ENCODE measurements around the gene TYW1B.
"Not testable (repeated sequence)": the region's sequence is repeated elsewhere in the genome, so short reads cannot be mapped to it uniquely, and the experiment has no call there.

TYW1B gene

GRCh38 chr7:72823765-72824732, 4.0 kb downstream of the TYW1B start:
- TF ChIP-seq, protein P1, sequence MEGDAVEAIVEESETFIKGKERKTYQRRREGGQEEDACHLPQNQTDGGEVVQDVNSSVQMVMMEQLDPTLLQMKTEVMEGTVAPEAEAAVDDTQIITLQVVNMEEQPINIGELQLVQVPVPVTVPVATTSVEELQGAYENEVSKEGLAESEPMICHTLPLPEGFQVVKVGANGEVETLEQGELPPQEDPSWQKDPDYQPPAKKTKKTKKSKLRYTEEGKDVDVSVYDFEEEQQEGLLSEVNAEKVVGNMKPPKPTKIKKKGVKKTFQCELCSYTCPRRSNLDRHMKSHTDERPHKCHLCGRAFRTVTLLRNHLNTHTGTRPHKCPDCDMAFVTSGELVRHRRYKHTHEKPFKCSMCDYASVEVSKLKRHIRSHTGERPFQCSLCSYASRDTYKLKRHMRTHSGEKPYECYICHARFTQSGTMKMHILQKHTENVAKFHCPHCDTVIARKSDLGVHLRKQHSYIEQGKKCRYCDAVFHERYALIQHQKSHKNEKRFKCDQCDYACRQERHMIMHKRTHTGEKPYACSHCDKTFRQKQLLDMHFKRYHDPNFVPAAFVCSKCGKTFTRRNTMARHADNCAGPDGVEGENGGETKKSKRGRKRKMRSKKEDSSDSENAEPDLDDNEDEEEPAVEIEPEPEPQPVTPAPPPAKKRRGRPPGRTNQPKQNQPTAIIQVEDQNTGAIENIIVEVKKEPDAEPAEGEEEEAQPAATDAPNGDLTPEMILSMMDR (IDR thresholded peaks at IDR 0.05; ENCODE audit: insufficient read depth, missing control alignments) = peak; percentile 24
- peak; percentile 41 for FAIRE-seq
- not testable (repeated sequence) for DNase-seq (ENCODE audit: insufficient read length, low spot score)

DNA sequence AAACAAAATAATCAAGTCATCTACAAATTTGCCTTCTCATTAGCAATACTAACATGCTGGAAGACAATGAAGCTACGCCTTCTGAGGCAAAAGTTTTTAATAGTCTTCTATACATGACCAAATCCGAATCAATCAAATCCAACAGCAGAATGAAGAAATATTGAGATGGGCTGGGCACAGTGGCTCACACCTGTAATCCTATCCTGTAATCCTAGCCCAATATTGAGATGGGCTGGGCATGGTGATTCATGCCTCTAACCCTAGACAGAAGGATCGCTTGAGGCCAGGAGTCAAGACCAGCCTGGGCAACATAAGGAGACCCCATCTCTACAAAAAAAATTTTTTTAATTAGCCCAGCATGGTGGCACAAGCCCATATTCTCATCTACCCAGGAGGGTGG, 5.5 kb downstream of the TYW1B start:
- DNase-seq (ENCODE audit: insufficient read length, low spot score); FAIRE-seq: not testable (repeated sequence)

GRCh38 chr7:72818663-72819361, 9.2 kb downstream of the TYW1B start:
- DNase-seq (ENCODE audit: insufficient read length, low spot score); FAIRE-seq: not testable (repeated sequence)

GRCh38 chr7:72817661-72818060, 10.3 kb downstream of the TYW1B start:
- DNase-seq (ENCODE audit: insufficient read length, low spot score); FAIRE-seq: not testable (repeated sequence)

- DNase-seq (ENCODE audit: insufficient read length, low spot score); FAIRE-seq: not testable (repeated sequence)
These were observed 11.4 kb downstream of the TYW1B start for GRCh38 chr7:72816370-72817157.

GRCh38 chr7:72810437-72810836, 17.6 kb downstream of the TYW1B start:
- FAIRE-seq = peak; percentile 16

DNA sequence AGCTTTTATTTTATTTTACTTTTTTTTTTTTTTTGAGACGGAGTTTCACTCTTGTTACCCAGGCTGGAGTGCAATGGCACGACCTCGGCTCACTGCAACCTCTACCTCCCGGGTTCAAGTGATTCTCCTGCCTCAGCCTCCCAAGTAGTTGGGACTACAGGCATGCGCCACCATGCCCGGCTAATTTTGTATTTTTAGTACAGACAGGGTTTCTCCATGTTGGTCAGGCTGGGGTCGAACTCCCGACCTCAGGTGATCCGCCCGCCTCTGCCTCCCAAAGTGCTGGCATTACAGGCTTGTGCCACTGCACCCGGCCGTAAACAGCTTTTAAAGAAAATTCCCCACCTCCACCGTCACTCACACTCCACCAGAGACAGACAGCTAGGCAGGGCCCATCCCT, 19.5 kb downstream of the TYW1B start:
- DNase-seq (ENCODE audit: insufficient read length, low spot score); FAIRE-seq: not testable (repeated sequence)

More at GRCh38 chr7:72810437-72810836, 17.6 kb downstream of the TYW1B start:
- DNase-seq (ENCODE audit: insufficient read length, low spot score) = not testable (repeated sequence)

GRCh38 chr7:72806851-72807250, 21.1 kb downstream of the TYW1B start:
- not testable (repeated sequence) for DNase-seq (ENCODE audit: insufficient read length, low spot score)

DNA sequence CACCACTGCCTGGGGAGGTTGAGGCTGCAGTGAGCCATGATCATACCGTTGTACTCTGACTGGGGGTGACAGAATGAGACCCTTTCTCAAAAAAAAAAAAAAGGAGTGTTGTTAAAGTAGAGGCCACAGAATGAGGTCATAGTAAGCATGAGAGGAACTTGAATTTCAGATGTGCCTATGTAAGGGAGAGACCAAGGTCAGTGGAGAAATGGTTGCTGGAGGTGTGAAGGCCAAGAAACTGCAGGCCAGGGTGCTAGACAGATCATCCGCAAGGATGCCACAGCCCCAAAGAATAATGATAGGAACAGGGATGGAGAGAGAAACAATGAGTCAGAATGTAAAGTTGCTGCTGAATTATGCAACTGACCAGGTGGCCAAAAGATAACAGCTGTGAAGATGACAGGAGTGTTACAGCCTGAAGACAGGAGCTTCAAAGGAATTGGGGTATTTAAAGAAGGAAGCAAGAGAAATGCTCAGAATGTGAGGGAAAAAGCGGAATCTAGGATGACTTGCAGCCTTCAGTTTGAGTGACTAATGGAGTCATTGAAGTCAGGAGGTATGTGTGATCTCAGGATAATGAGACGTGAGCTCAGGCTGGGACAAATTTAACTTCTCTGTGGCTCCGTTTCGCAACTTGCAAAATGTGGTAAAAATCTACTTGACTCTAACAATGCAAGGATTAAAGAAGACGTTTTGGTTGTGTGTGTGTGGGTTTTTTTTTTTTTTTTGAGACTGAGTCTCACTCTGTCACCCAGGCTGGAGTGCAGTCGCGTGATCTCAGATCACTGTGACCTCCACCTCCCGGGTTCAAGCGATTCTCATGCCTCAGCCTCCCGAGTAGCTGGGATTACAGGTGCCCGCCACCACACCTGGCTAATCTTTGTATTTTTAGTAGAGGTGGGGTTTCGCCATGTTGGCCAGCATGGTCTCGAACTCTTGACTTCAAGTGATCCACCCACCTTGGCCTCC, 22.2 kb downstream of the TYW1B start:
- FAIRE-seq (no peak), DNase-seq (ENCODE audit: insufficient read length, low spot score) (no peak)
- TF ChIP-seq, protein P1 (IDR thresholded peaks at IDR 0.05; ENCODE audit: insufficient read depth, missing control alignments) = no peak

More at GRCh38 chr7:72806851-72807250, 21.1 kb downstream of the TYW1B start:
- not testable (repeated sequence) for FAIRE-seq

DNA sequence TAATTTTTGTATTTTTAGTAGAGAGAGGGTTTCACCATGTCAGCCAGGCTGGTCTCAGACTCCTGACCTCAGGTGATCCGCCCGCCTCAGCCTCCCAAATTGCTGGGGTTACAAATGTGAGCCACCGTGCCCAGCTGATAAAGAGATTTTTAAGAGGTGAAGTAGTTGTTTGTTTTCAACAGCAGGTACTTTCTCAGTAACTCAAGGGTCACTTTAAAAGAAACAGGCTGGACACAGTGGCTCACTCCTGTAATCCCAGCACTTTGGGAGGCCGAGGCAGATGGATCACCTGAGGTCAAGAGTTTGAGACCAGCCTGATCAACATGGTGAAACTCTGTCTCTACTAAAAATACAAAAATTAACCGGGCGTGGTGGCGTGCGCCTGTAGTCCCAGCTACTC, 24.2 kb downstream of the TYW1B start:
- not testable (repeated sequence) for DNase-seq (ENCODE audit: insufficient read length, low spot score); FAIRE-seq

DNA sequence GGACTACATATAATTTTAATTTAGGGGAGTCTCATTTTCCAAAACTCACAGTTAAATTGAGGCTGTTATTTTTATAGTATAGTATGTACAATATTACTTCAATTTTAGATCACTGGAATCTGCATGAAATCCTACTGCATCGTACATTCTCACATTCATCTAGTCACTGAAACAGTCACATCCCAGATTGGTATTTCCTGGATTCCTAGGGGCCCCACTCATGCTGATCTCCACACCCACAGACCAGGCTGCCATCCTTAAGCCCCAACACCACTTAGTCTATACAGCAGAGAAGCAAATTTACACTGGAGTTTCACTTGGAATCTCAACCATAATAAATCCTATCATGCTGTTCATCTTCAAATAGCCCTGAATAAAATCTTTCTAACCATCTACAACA, 26.4 kb downstream of the TYW1B start:
- DNase-seq (ENCODE audit: insufficient read length, low spot score); FAIRE-seq: not testable (repeated sequence)

DNA sequence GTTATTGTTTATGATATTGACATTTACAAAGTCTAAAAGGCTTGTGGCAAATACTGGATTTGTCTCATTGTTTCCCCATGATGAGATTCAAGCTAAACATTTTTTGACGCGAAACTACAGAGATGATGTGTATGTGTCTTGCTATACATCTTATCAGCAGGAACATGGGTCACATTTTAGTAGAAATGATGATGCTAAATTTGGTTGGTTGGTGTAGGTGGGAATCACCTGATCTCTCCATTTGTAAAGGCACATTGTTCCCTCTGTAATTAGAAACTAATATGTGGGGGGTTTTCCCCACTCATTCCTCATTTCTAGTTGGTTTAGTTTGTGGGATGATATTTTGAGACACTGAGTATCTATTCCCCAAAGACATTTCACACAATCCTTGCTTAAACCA, 32.6 kb downstream of the TYW1B start:
- FAIRE-seq; DNase-seq (ENCODE audit: insufficient read length, low spot score): not testable (repeated sequence)

Data from D721Med (cell line).